GM12874 (cell line): ENCODE measurements around the gene SORCS2.

Experiments
- TF ChIP-seq, protein P1 (sequence below): IDR thresholded peaks from 2 replicates; pipeline ENCODE4 v1.5.1; 2011; ENCODE audit warnings: low read depth, mild to moderate bottlenecking, control low read depth, low read length, moderate library complexity; ENCODE audit not compliant: insufficient read depth

The SORCS2 gene

DNA sequence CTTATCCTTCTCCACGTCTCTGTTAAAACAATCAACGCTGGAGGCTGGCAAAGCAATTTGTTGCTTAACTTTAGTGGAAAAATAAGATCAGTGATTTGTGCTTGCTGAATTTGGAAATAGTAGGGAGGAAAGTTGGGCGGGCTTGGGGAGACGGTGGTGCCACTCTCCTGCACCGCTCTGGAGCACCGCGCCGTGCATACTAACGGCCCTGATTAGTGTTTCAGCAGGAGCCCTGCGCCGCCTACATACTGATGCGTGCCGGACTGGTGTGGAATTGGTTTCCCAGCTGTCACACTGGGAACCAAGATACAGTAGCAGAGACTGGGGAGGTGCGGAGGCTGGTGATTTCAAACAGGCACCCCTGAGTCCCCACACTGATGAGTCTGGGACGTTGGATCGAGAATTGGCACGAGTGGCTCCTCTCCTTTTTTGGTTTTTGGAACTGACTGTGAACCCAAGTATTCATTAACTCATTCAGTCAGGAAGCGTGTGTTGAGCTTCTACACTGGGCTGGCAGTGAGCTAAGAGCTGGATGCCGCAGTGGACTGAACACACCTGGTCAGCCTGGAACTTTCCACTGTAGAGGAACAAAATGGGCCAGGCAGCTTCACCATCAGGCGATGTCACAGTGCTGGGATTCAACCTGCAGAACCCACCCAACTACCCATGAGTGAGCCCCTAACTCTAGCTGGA is 271.4 kb downstream of the SORCS2 start:
- TF ChIP-seq, protein P1, sequence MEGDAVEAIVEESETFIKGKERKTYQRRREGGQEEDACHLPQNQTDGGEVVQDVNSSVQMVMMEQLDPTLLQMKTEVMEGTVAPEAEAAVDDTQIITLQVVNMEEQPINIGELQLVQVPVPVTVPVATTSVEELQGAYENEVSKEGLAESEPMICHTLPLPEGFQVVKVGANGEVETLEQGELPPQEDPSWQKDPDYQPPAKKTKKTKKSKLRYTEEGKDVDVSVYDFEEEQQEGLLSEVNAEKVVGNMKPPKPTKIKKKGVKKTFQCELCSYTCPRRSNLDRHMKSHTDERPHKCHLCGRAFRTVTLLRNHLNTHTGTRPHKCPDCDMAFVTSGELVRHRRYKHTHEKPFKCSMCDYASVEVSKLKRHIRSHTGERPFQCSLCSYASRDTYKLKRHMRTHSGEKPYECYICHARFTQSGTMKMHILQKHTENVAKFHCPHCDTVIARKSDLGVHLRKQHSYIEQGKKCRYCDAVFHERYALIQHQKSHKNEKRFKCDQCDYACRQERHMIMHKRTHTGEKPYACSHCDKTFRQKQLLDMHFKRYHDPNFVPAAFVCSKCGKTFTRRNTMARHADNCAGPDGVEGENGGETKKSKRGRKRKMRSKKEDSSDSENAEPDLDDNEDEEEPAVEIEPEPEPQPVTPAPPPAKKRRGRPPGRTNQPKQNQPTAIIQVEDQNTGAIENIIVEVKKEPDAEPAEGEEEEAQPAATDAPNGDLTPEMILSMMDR, result no peak

DNA sequence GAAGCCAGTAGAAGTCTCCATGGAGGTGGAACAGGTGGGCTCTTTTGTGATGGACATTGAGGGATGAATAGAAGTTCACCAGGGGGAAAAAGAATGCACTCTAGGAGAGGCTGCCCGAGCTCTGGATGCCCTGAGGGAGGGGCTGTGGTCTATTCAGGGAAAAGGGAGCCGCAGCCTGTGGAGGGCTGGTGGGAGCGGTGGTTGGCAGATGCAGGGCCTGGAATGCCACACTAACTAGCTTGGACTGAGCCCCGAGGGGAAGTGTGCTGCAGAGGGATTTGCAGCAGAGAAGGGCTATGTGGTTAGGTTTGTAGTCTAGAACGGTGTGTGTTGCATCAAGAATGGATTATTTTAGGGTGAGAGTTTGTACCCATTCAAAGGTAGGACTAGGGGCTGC is 271.9 kb downstream of the SORCS2 start:
- TF ChIP-seq, protein P1, result no peak

DNA sequence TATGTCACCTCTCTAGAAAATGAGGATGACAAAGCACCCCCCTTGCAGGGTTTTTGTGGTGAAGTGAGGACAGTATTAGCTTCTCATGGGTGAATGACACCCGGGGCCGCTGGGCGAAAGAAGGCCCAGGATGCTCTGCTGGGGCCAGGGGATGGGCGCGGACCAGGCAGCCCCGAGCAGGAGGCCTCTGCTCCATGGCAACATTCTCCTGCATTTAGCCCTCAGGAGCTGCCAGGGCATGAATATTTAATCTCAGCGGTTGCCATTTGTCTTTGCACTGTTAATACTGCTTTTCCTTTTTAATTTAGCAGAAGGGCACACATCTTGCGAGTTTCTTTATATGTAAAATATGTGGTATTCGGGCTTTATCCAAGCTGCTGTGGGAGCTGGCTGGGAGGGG is 272.7 kb downstream of the SORCS2 start:
- TF ChIP-seq, protein P1, result no peak

DNA sequence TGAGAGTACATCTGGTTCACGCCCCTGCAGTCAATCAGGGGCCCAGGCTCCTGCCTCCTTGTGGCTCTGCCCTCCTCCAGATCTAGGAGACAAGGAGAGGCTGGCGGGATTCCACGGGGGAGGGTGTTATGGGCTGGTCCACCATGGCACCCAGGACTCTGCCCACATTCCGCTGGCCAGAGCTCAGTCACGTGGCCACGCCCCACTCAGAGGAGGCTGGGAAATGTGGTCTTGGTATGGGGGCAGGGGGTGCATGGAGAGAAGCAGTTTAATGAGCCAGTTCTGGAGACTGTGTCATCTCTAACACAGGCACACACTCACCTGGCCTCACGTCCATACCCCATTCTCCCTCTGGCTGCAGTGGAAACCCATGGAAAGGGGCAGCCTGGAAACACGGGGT is 273.9 kb downstream of the SORCS2 start:
- TF ChIP-seq, protein P1, result no peak

DNA sequence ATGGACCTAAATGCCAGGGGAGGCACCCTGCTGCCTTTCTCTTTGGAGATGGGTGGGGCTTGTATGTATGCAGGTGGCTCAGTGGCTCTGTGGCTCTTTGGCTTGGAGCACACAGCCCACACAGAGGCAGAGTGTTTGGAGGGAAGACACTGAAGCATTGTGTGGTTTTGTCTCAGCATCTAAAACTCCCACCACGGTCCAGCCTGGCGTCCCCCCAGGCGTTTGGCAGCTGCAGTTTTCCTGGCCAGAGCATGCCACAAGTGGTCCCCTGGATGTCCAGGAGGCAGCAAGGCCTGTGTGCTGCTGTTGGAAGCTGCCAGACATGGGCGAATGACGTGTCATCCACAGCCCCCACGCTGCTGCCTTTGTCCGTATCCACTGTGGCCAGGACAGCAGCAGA is 274.6 kb downstream of the SORCS2 start:
- TF ChIP-seq, protein P1, result no peak

DNA sequence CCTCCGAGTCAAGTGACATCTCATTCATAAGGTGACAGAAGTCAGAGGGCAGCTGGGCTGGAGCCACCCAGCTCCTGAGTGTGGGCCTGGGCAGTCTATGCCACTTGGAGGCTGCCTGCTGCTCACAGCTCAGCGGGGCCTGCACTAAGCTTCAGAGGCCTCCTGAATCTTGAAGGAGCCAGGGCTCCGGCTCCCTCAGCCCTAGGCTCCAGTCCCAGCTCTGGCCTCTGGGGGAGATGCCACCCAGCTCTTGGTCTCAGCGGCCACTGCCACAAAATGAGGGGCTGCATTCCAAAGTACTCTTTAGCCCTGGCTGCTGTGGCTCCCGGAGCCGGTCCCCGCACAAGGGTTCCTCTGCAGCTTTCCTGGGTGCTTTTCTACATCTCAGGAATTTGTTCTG is 275.1 kb downstream of the SORCS2 start:
- TF ChIP-seq, protein P1, result no peak

DNA sequence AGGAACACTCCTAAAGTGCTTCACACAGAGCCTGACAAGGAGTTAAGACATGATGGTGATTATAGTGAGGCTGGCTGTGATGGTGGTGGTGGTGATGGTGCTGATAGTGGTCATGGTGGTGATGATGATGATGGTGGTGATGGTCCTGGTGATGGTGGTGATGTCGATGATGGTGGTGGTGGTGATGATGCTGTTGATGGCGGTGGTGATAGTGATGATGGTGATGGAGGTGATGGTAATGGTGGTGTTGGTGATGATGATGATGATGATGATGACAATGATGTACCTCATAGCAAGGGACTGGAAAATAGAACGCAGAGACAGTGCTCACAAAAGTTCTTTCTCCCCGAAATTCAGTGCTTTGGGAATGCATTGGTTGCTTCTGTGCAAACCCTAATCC is 276.7 kb downstream of the SORCS2 start:
- TF ChIP-seq, protein P1, result no peak
